GM12891 (cell line): ENCODE measurements around the gene CES5A.

Experiments
- PAX5 ChIP-seq: IDR thresholded peaks from 2 replicates; pipeline ENCODE4 v1.6.1; 2011; ENCODE audit warnings: low read length, moderate library complexity, mild to moderate bottlenecking; ENCODE audit not compliant: insufficient read depth, severe bottlenecking
- POLR2A ChIP-seq: IDR thresholded peaks from 2 replicates; pipeline ENCODE4 v1.6.1; 2011; ENCODE audit warnings: low read depth, low read length, control low read depth
- POLR2AphosphoS5 ChIP-seq: IDR thresholded peaks from 2 replicates; pipeline ENCODE4 v1.6.1; 2011; ENCODE audit warnings: low read depth, low read length, control low read depth
- SPI1 ChIP-seq: IDR thresholded peaks from 2 replicates; pipeline ENCODE4 v1.6.1; 2011; ENCODE audit warnings: low read depth, low read length, control low read depth

DNA sequence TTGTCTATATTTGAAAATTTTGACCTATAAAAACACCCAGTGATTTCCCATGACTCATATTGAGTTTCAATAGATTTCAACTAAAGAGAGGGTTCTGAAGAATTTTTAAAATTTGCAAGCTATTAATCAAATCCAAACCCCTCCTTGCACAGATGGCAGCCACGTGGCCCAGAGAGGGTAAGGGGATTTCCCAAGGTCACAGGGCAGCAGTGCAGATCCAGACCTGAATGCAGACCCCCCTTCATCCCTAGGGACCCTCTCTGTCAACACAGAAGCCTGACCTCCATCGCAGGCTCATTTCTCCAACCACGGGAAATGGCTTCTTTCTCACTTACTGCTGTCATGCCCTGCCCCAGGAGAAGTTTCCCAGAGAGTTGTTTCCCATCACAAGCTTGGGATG, 24.7 kb upstream of the CES5A start:
- TF ChIP-seq POLR2A (no peak), POLR2AphosphoS5 (no peak), SPI1 (no peak), PAX5 (no peak)
